GM19395 (cell line): Measurements from ENCODE around the gene PLK5.
"Not testable (repeated sequence)": the region's sequence is repeated elsewhere in the genome, so short reads cannot be mapped to it uniquely, and the experiment has no call there.

Experiments
- ATAC-seq: cut with Tn5 transposase; IDR thresholded peaks from one replicate; pipeline ENCODE4 v1.9.1; 2021; ENCODE audit warnings: mild to moderate bottlenecking, moderate library complexity; ENCODE audit not compliant: unreplicated experiment

The PLK5 gene

GRCh38 chr19:1524972-1525325 is 1.1 kb downstream of the PLK5 start:
- no peak for ATAC-seq

GRCh38 chr19:1525343-1525742 is 1.5 kb downstream of the PLK5 start:
- ATAC-seq = no peak

GRCh38 chr19:1526066-1526778 is 2.3 kb downstream of the PLK5 start:
- no peak for ATAC-seq

- no peak for ATAC-seq
Observed at GRCh38 chr19:1526979-1527649, 3.2 kb downstream of the PLK5 start.

GRCh38 chr19:1527650-1528309 is 3.9 kb downstream of the PLK5 start:
- no peak for ATAC-seq

GRCh38 chr19:1528596-1529429 is 4.9 kb downstream of the PLK5 start:
- ATAC-seq = no peak

- ATAC-seq = no peak
Observed at GRCh38 chr19:1529430-1529816, 5.5 kb downstream of the PLK5 start.

- not testable (repeated sequence) for ATAC-seq
Observed at GRCh38 chr19:1530856-1531255, 7.0 kb downstream of the PLK5 start.

- ATAC-seq = no peak
Observed at GRCh38 chr19:1531587-1531986, 7.7 kb downstream of the PLK5 start.

- ATAC-seq = no peak
Observed at GRCh38 chr19:1532003-1532402, 8.1 kb downstream of the PLK5 start.

- ATAC-seq = no peak
Observed at GRCh38 chr19:1533510-1534150, 9.8 kb downstream of the PLK5 start.

- ATAC-seq = no peak
Observed at GRCh38 chr19:1534972-1535371, 11.1 kb downstream of the PLK5 start.

GRCh38 chr19:1535699-1536098 is 11.8 kb downstream of the PLK5 start:
- ATAC-seq = not testable (repeated sequence)

- no peak for ATAC-seq
Observed at GRCh38 chr19:1538978-1539377, 15.1 kb downstream of the PLK5 start.

- not testable (repeated sequence) for ATAC-seq
Observed at GRCh38 chr19:1539749-1540148, 15.9 kb downstream of the PLK5 start.

- no peak for ATAC-seq
Observed at GRCh38 chr19:1540365-1540925, 16.6 kb downstream of the PLK5 start.

- no peak for ATAC-seq
Observed at GRCh38 chr19:1549332-1549945, 25.6 kb downstream of the PLK5 start.

GRCh38 chr19:1551068-1552040 is 27.5 kb downstream of the PLK5 start:
- no peak for ATAC-seq

- no peak for ATAC-seq
Observed at GRCh38 chr19:1553415-1553814, 29.5 kb downstream of the PLK5 start.
